ENCODE results near the gene EXOC3L1.

EXOC3L1 gene

GRCh38 chr16:67191995-67192681, 2.2 kb upstream of the EXOC3L1 start, which contains the start of gene E2F4:
Gene E2F4, plus strand, starts transcription at chr16:67192155. Its CDS starts 73 bp downstream, at chr16:67192228.
- no peak for TF ChIP-seq CTCF (IDR thresholded peaks at IDR 0.05)

- no peak for TF ChIP-seq CTCF (IDR thresholded peaks at IDR 0.05)
Observed at GRCh38 chr16:67191411-67191994, 1.6 kb upstream of the EXOC3L1 start.

- no peak for TF ChIP-seq CTCF (IDR thresholded peaks at IDR 0.05)
Observed at GRCh38 chr16:67190448-67191399, 788 bp upstream of the EXOC3L1 start.

- TF ChIP-seq CTCF (IDR thresholded peaks at IDR 0.05) = no peak
Observed at GRCh38 chr16:67188798-67189197, 1.1 kb downstream of the EXOC3L1 start.

- TF ChIP-seq CTCF (IDR thresholded peaks at IDR 0.05) = no peak
Observed at GRCh38 chr16:67188323-67188722, 1.6 kb downstream of the EXOC3L1 start.

GRCh38 chr16:67187175-67187890, 2.6 kb downstream of the EXOC3L1 start:
- no peak for TF ChIP-seq CTCF (IDR thresholded peaks at IDR 0.05)

GRCh38 chr16:67186550-67186950, 3.4 kb downstream of the EXOC3L1 start:
- no peak for TF ChIP-seq CTCF (IDR thresholded peaks at IDR 0.05)
